Ovary (tissue), 3 donors: ENCODE data around the gene FAR1.

Experiments
- CTCF ChIP-seq, 3 donors: fragments of 450-650 bp in 2 of 3; fragments of 200-600 bp in 1 of 3; IDR thresholded peaks; one replicate each; pipeline versions ENCODE4 v1.5.1 to v1.8.0; 2016 to 2022; ENCODE audit warnings: antibody characterized with exemption in 3 of 3, mild to moderate bottlenecking in 1 of 3
- EP300 ChIP-seq: sonication (generic); formaldehyde crosslinking; IDR thresholded peaks from one replicate; pipeline ENCODE4 v1.6.1; 2017; ENCODE audit warnings: antibody characterized with exemption
- POLR2A ChIP-seq: fragments of 450-650 bp; IDR thresholded peaks from one replicate; pipeline ENCODE4 v1.6.1; 2017; ENCODE audit warnings: antibody characterized with exemption, mild to moderate bottlenecking, moderate library complexity
- donor health status: DM: no; HTN: no; CAD: no.

DNA sequence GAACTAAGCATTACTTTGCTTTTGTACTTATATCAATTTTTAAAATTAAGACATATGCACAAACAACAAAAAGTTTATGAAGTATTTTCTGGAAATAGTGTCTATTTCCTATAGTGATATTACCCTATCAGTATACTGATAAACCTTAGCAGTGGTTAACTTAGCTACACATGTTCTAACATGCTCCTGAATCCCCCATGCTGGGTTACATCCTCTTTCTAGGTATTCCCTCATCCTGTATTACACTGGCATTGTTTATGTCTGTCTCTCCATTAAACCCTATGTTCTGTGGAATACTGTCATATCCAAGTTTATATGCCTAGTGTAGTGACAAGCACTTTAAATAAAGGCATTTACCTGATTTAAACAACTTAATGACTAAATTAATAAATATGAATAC lies 1.8 kb upstream of the FAR1 start:
- no peak for TF ChIP-seq CTCF (IDR thresholded peaks at IDR 0.05)
- no peak for TF ChIP-seq POLR2A
- no peak for TF ChIP-seq EP300
